ENCODE results near the gene ADORA1.

- TF ChIP-seq CTCF (IDR thresholded peaks at IDR 0.05; ENCODE audit: borderline replicate concordance, extremely low read depth, low read length, poor library complexity, severe bottlenecking) (no peak), EZH2 (IDR thresholded peaks at IDR 0.05; ENCODE audit: borderline replicate concordance, low read depth, low read length, severe bottlenecking) (no peak)
Observed at GRCh38 chr1:203151362-203152157, 24.0 kb downstream of the ADORA1 start.
